Measurements from ENCODE around the gene GPX5. TPM values are rescaled to one million over a fixed set of nuclear protein-coding genes. Genes with fewer than 3 reads are reported as not detected.
"Not testable (repeated sequence)": the region's sequence is repeated elsewhere in the genome, so short reads cannot be mapped to it uniquely, and the experiment has no call there.

GPX5 gene
- total RNA-seq, 1 experiment from 2014 or later, result not detected

GRCh38 chr6:28512387-28512786 lies 13.3 kb upstream of the GPX5 start:
- not testable (repeated sequence) for DNase-seq (ENCODE audit: low read depth)

- no peak for DNase-seq (ENCODE audit: low read depth)
Observed at GRCh38 chr6:28515676-28516075, 10.0 kb upstream of the GPX5 start, which contains the start of gene GPX6. TSS of gene GPX6 (minus strand) at chr6:28515793. CDS start at chr6:28515743, 50 bp downstream.

GRCh38 chr6:28517964-28518363 lies 7.7 kb upstream of the GPX5 start:
- no peak for DNase-seq (ENCODE audit: low read depth)

- no peak for DNase-seq (ENCODE audit: low read depth)
Observed at GRCh38 chr6:28522594-28523240, 3.0 kb upstream of the GPX5 start.

GRCh38 chr6:28523241-28523622 lies 2.4 kb upstream of the GPX5 start:
- no peak for DNase-seq (ENCODE audit: low read depth)

- DNase-seq (ENCODE audit: low read depth), result no peak
Observed at GRCh38 chr6:28530777-28531176, 5.1 kb downstream of the GPX5 start.

GRCh38 chr6:28531479-28532128 lies 5.9 kb downstream of the GPX5 start:
- no peak for DNase-seq (ENCODE audit: low read depth)

GRCh38 chr6:28534306-28534705 lies 8.6 kb downstream of the GPX5 start:
- DNase-seq (ENCODE audit: low read depth), result no peak

GRCh38 chr6:28534875-28535274 lies 9.2 kb downstream of the GPX5 start:
- DNase-seq (ENCODE audit: low read depth), result no peak

- DNase-seq (ENCODE audit: low read depth), result peak; percentile 17
Observed at GRCh38 chr6:28537065-28537464, 11.4 kb downstream of the GPX5 start.

GRCh38 chr6:28537509-28538140 lies 11.9 kb downstream of the GPX5 start:
- DNase-seq (ENCODE audit: low read depth), result peak; percentile 44

- no peak for DNase-seq (ENCODE audit: low read depth)
Observed at GRCh38 chr6:28541996-28542395, 16.3 kb downstream of the GPX5 start.

- peak; percentile 84 for DNase-seq (ENCODE audit: low read depth)
Observed at GRCh38 chr6:28542440-28543296, 17.0 kb downstream of the GPX5 start.

- DNase-seq (ENCODE audit: low read depth), result no peak
Observed at GRCh38 chr6:28543651-28544610, 18.2 kb downstream of the GPX5 start.

GRCh38 chr6:28545955-28546354 lies 20.3 kb downstream of the GPX5 start:
- DNase-seq (ENCODE audit: low read depth), result no peak

- DNase-seq (ENCODE audit: low read depth), result not testable (repeated sequence)
Observed at GRCh38 chr6:28547003-28547402, 21.3 kb downstream of the GPX5 start.

- no peak for DNase-seq (ENCODE audit: low read depth)
Observed at GRCh38 chr6:28551891-28552666, 26.4 kb downstream of the GPX5 start.

GRCh38 chr6:28553384-28553985 lies 27.8 kb downstream of the GPX5 start:
- DNase-seq (ENCODE audit: low read depth), result no peak

- peak; percentile 50 for DNase-seq (ENCODE audit: low read depth)
Observed at GRCh38 chr6:28553986-28554881, 28.6 kb downstream of the GPX5 start.

Measured in M059J (cell line).